Activated CD4-positive, alpha-beta T cell treated with anti-CD3 and anti-CD28 coated beads, Interleukin-2, Interleukin-6, amounts not matched to agents 100 ng/mL and 50 ng/mL, durations not matched to agents 16 hours and 8 hours (primary cell): ENCODE results near the gene SECISBP2.
"Not testable (repeated sequence)": the region's sequence is repeated elsewhere in the genome, so short reads cannot be mapped to it uniquely, and the experiment has no call there.

Experiments used
- DNase-seq: peaks from one replicate; pipeline ENCODE4 v3.0.0-alpha.2; 2020

The SECISBP2 gene

GRCh38 chr9:89367281-89367680 is 49.0 kb downstream of the SECISBP2 start:
- no peak for DNase-seq

- no peak for DNase-seq
Observed at GRCh38 chr9:89367726-89368437, 49.6 kb downstream of the SECISBP2 start.

- DNase-seq: no peak
Observed at GRCh38 chr9:89368550-89368949, 50.2 kb downstream of the SECISBP2 start.

GRCh38 chr9:89368978-89369377 is 50.7 kb downstream of the SECISBP2 start:
- DNase-seq: no peak

GRCh38 chr9:89370593-89370992 is 52.3 kb downstream of the SECISBP2 start:
- DNase-seq: no peak

GRCh38 chr9:89371791-89372190 is 53.5 kb downstream of the SECISBP2 start:
- not testable (repeated sequence) for DNase-seq

GRCh38 chr9:89372230-89372816 is 54.0 kb downstream of the SECISBP2 start:
- DNase-seq: peak; percentile 44

- DNase-seq: no peak
Observed at GRCh38 chr9:89372979-89373378, 54.7 kb downstream of the SECISBP2 start.

GRCh38 chr9:89374176-89374575 is 55.9 kb downstream of the SECISBP2 start:
- no peak for DNase-seq

- DNase-seq: peak; percentile 41
Observed at GRCh38 chr9:89375191-89375760, 57.0 kb downstream of the SECISBP2 start.

- no peak for DNase-seq
Observed at GRCh38 chr9:89376286-89376685, 58.0 kb downstream of the SECISBP2 start.

GRCh38 chr9:89376741-89377351 is 58.5 kb downstream of the SECISBP2 start:
- no peak for DNase-seq

GRCh38 chr9:89377411-89377810 is 59.1 kb downstream of the SECISBP2 start:
- DNase-seq: no peak

- DNase-seq: no peak
Observed at GRCh38 chr9:89378541-89378940, 60.2 kb downstream of the SECISBP2 start.

- DNase-seq: no peak
Observed at GRCh38 chr9:89379031-89379430, 60.7 kb downstream of the SECISBP2 start.

- DNase-seq: no peak
Observed at GRCh38 chr9:89379508-89380115, 61.3 kb downstream of the SECISBP2 start.

GRCh38 chr9:89380437-89381307 is 62.4 kb downstream of the SECISBP2 start:
- no peak for DNase-seq

- DNase-seq: no peak
Observed at GRCh38 chr9:89381308-89381609, 63.0 kb downstream of the SECISBP2 start.

- DNase-seq: peak; percentile 30
Observed at GRCh38 chr9:89382026-89382986, 64.0 kb downstream of the SECISBP2 start.

- no peak for DNase-seq
Observed at GRCh38 chr9:89383030-89383720, 64.9 kb downstream of the SECISBP2 start.
